RWPE2 (cell line): ENCODE data around the gene ARRB2.
"Not testable (repeated sequence)": the region's sequence is repeated elsewhere in the genome, so short reads cannot be mapped to it uniquely, and the experiment has no call there.

ENCODE experiments used
- ATAC-seq: fragments of 200-7000 bp; cut with Tn5 transposase; 3 replicates; pipeline ENCODE4 v1.9.1; 2021; ENCODE audit warnings: low read depth
- DNase-seq: peaks from one replicate; pipeline ENCODE4 v3.0.0-alpha.2; 2020; ENCODE audit warnings: low spot score
- H3K27ac ChIP-seq: fragments of 450-650 bp; 2 replicates; pipeline ENCODE4 v1.5.1; 2017; ENCODE audit warnings: mild to moderate bottlenecking; ENCODE audit not compliant: poor library complexity, severe bottlenecking
- H3K27me3 ChIP-seq: fragments of 250-450 bp; sonication (Bioruptor Pico); 2 replicates; pipeline ENCODE4 v1.5.1; 2021; ENCODE audit warnings: mild to moderate bottlenecking, moderate library complexity; ENCODE audit not compliant: insufficient read depth, poor library complexity, severe bottlenecking
- H3K36me3 ChIP-seq: fragments of 250-450 bp; sonication (Bioruptor Pico); 2 replicates; pipeline ENCODE4 v1.5.1; 2020; ENCODE audit warnings: low read depth, mild to moderate bottlenecking, moderate library complexity
- H3K4me1 ChIP-seq: fragments of 250-450 bp; sonication (Bioruptor Pico); 2 replicates; pipeline ENCODE4 v1.5.1; 2021; ENCODE audit warnings: mild to moderate bottlenecking, moderate library complexity; ENCODE audit not compliant: insufficient read depth, poor library complexity, severe bottlenecking
- H3K4me3 ChIP-seq: fragments of 250-450 bp; sonication (Bioruptor Pico); 2 replicates; pipeline ENCODE4 v1.5.1; 2021; ENCODE audit warnings: mild to moderate bottlenecking, moderate library complexity; ENCODE audit not compliant: severe bottlenecking
- H3K9me3 ChIP-seq: fragments of 250-450 bp; sonication (Bioruptor Pico); 2 replicates; pipeline ENCODE4 v1.5.1; 2021; ENCODE audit warnings: mild to moderate bottlenecking, moderate library complexity; ENCODE audit not compliant: severe bottlenecking
- CTCF ChIP-seq: fragments of 450-650 bp; IDR thresholded peaks from one replicate; pipeline ENCODE4 v1.5.1; 2017; ENCODE audit warnings: mild to moderate bottlenecking, moderate library complexity; ENCODE audit not compliant: poor library complexity, severe bottlenecking

ARRB2 gene

DNA sequence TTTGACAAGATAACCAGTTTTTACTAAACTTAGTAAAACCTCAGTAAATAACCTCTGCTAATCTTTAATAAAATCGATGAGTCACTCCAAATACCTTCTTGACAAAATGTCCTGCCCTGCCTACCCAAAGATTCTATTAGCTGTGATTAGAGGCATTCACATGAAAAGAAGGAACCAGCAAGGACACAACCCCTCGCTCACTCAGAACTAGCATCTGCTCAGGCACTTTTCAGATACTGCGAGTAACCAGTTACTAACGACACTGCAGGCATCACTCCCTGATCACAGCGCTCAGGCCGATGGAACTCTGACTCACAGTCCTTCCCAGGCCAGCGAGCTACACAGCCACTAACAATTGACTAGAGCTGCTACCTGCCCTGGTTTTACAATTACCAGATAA lies 30.8 kb upstream of the ARRB2 start:
- Histone ChIP-seq H3K9me3 (no peaks in the 10 kb centered on the region), H3K36me3 (peaks cover 80% of the 10 kb centered on the region), H3K27me3 (no peaks in the 10 kb centered on the region), H3K4me1 (peaks cover 21% of the 10 kb centered on the region), H3K27ac (peak overlapping the region; percentile 51), H3K4me3 (no peak overlapping the region)
- DNase-seq (no peak), ATAC-seq (peak; percentile 84)
- no peak for TF ChIP-seq CTCF

DNA sequence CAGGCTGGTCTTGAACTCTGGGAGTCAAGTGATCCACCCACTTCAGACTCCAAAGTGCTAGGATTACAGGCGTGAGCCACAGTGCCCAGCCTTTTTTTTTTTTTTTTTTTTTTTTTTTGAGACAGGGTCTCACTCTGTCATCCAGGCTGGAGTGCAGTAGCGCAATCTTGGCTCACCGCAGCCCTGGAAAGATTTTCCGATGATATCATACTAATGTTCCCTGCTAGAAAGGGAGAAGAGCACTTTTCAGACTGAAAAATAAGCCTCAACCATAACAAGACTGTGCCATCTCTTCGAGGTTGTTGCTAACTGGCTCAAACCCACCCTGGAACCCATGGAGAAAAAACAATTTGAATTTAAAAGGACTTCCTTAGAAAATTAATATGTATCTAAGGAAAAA lies 26.7 kb upstream of the ARRB2 start:
- Histone ChIP-seq H3K4me1 (peaks cover 18% of the 10 kb centered on the region), H3K36me3 (peaks cover 69% of the 10 kb centered on the region)
- not testable (repeated sequence) for H3K9me3 ChIP-seq, H3K4me3 ChIP-seq, DNase-seq, ATAC-seq, H3K27me3 ChIP-seq, H3K27ac ChIP-seq

DNA sequence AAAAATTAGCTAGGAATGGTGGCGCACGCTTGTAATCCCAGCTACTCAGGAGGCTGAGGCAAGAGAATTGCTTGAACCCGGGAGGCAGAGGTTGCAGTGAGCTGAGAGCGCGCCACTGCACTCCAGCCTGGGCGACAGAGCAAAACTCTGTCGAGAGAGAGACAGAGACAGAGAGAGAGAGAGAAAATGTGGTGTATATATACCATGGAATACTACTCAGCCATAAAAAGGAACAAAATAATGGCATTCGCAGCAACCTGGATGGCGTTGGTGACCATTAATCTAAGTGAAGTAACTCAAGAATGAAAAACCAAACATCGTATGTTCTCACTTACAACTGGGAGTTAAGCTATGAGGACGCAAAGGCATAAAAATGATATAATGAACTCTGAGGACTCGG lies 20.6 kb upstream of the ARRB2 start:
- not testable (repeated sequence) for H3K4me1 ChIP-seq, DNase-seq, H3K9me3 ChIP-seq, ATAC-seq, H3K27me3 ChIP-seq, H3K4me3 ChIP-seq, H3K27ac ChIP-seq
- peaks cover 80% of the 10 kb centered on the region for H3K36me3 ChIP-seq

DNA sequence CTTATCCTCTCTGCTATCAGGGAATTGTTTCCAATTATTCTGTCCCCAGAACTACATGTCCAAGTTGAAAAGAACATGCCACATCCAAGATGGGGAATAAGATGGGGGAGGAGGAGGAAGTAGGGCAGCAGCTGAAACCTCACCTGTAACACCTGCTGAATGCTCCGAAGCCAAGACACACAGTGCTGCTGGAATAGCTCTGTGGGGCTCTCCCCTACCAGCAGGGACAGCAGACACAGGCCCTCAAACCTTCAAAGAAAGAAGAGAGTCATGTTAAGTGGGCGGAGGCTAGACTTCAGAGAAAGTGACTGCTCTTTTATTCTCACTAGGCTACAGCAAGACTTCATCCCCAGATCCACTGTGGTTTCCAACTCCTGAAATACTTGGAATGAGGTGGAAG lies 19.7 kb upstream of the ARRB2 start:
- Histone ChIP-seq H3K4me3 (no peak overlapping the region), H3K4me1 (no peaks in the 10 kb centered on the region), H3K9me3 (no peaks in the 10 kb centered on the region), H3K27ac (no peak overlapping the region), H3K36me3 (peaks cover 80% of the 10 kb centered on the region), H3K27me3 (no peaks in the 10 kb centered on the region)
- ATAC-seq (no peak), DNase-seq (no peak)
- no peak for TF ChIP-seq CTCF

DNA sequence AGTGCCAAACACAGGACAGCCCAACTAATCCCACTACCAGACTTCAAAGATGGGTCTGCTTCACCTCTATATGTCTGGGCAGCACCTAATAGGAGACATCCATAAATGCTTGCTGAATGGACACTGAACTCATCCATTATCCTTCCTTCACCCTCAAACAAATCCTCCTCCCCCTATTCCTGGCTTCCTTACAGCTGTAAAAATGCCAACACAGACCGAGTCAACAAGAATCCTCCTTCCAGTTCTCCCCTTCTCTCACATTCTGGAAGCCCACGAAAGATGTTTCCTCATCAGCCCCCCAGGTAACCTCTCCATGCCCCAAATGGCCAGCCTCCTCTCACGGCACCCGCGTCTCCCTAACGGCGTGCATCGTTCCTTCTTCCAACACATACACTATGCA lies 18.7 kb upstream of the ARRB2 start:
- no peaks in the 10 kb centered on the region for H3K9me3 ChIP-seq
- no peak overlapping the region for H3K4me3 ChIP-seq
- H3K4me1 ChIP-seq = no peaks in the 10 kb centered on the region
- DNase-seq (no peak), ATAC-seq (no peak)
- no peaks in the 10 kb centered on the region for H3K27me3 ChIP-seq
- H3K36me3 ChIP-seq = peaks cover 81% of the 10 kb centered on the region
- TF ChIP-seq CTCF = no peak
- no peak overlapping the region for H3K27ac ChIP-seq

DNA sequence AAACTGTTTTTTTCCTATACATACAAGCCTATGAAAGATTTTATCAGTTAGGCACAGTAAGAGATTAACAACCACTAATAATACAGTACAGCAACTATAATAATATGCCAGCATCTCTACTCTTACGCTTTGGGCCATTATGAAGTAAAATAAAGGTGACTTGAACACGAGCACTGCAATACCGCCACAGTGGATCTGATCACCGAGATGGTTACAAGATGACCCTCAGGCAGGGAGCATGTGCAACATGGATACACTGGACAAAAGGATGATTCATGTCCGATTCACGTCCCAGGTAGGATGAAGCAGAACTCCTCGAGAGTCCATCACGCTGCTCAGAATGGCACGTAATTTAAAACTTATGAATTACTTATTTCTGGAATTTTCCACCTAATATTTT lies 17.0 kb upstream of the ARRB2 start:
- Histone ChIP-seq H3K27ac (no peak overlapping the region), H3K9me3 (no peaks in the 10 kb centered on the region), H3K4me1 (no peaks in the 10 kb centered on the region), H3K36me3 (peaks cover 71% of the 10 kb centered on the region), H3K4me3 (no peak overlapping the region), H3K27me3 (no peaks in the 10 kb centered on the region)
- TF ChIP-seq CTCF = no peak
- DNase-seq (no peak), ATAC-seq (no peak)
